Endodermal cell (in vitro differentiated cells): ENCODE results near the gene NCCRP1. TPM values are rescaled to one million over a fixed set of nuclear protein-coding genes. Genes with fewer than 3 reads are reported as not detected.

Experiments
- DNase-seq: peaks from one replicate; pipeline ENCODE4 v3.0.0-alpha.2; 2017
- H3K27ac ChIP-seq: 2 replicates; pipeline ENCODE4 v1.5.1; 2013; ENCODE audit warnings: mild to moderate bottlenecking, low read depth, low read length, moderate library complexity
- H3K27me3 ChIP-seq: 2 replicates; pipeline ENCODE4 v1.6.1; 2013; ENCODE audit warnings: mild to moderate bottlenecking, low read length, moderate library complexity; ENCODE audit not compliant: insufficient read depth, control insufficient read depth, poor library complexity, severe bottlenecking
- H3K36me3 ChIP-seq: 2 replicates; pipeline ENCODE4 v1.7.0; 2013; ENCODE audit warnings: mild to moderate bottlenecking, low read length, moderate library complexity; ENCODE audit not compliant: control insufficient read depth, insufficient read depth
- H3K4me1 ChIP-seq: one replicate; pipeline ENCODE4 v1.7.0; 2013; ENCODE audit warnings: low read length; ENCODE audit not compliant: control insufficient read depth, insufficient read depth
- H3K4me3 ChIP-seq: 2 replicates; pipeline ENCODE4 v1.5.1; 2013; ENCODE audit warnings: mild to moderate bottlenecking, low read length, moderate library complexity
- H3K9ac ChIP-seq: 2 replicates; pipeline ENCODE4 v1.6.1; 2013; ENCODE audit warnings: mild to moderate bottlenecking, low read length, moderate library complexity; ENCODE audit not compliant: poor library complexity, severe bottlenecking; ENCODE audit errors: extremely low read depth
- H3K9me3 ChIP-seq: 2 replicates; pipeline ENCODE4 v1.6.1; 2013; ENCODE audit warnings: mild to moderate bottlenecking, low read length, moderate library complexity; ENCODE audit not compliant: control insufficient read depth
- H3K27ac Mint-ChIP-seq: 2 replicates; pipeline ENCODE4 v1.8.0; 2020; ENCODE audit warnings: mixed read lengths
- H3K27me3 Mint-ChIP-seq: 2 replicates; pipeline ENCODE4 v1.8.0; 2021; ENCODE audit warnings: mild to moderate bottlenecking, mixed read lengths; ENCODE audit not compliant: insufficient read depth
- H3K36me3 Mint-ChIP-seq: 2 replicates; pipeline ENCODE4 v1.8.0; 2020; ENCODE audit warnings: low read depth, mixed read lengths
- H3K4me1 Mint-ChIP-seq: 2 replicates; pipeline ENCODE4 v1.8.0; 2020; ENCODE audit warnings: mixed read lengths
- H3K4me3 Mint-ChIP-seq: 2 replicates; pipeline ENCODE4 v1.8.0; 2020; ENCODE audit warnings: mild to moderate bottlenecking, moderate library complexity, mixed read lengths
- H3K9me3 Mint-ChIP-seq: 2 replicates; pipeline ENCODE4 v1.8.0; 2020; ENCODE audit warnings: mild to moderate bottlenecking, mixed read lengths
- WGBS, 2 experiments: methylation state at CpG; one replicate each; pipeline versions ENCODE4 v1.1.5 to v1.1.7; 2013; ENCODE audit warnings: missing lambda C conversion rate in 2 of 2, mixed read lengths in 1 of 2; ENCODE audit not compliant: insufficient coverage in 1 of 2, insufficient read length in 1 of 2; 5-methylcytosine and 5-hydroxymethylcytosine counted together
- total RNA-seq, 2 donors: library from RNA; stranded (reverse); fragmentation: NEBNext Ultra II Directional in 1 of 2; extraction: Animal tissue kit (Norgen Biotek cat#: 25700) in 1 of 2; gene quantifications; 2 replicates in 1 of 2; 3 replicates in 1 of 2; pipeline ENCODE4 v1.2.1, GENCODE V29; 2021
- TF ChIP-seq, protein P1 (sequence below): fragments of 200-600 bp; sonication (generic); conservative IDR thresholded peaks from 2 replicates; pipeline ENCODE4 v1.5.0; 2021; ENCODE audit warnings: antibody characterized with exemption, mild to moderate bottlenecking

The NCCRP1 gene
- total RNA-seq, 2 donors from 2014 or later: 0.40 to 0.53 TPM

DNA sequence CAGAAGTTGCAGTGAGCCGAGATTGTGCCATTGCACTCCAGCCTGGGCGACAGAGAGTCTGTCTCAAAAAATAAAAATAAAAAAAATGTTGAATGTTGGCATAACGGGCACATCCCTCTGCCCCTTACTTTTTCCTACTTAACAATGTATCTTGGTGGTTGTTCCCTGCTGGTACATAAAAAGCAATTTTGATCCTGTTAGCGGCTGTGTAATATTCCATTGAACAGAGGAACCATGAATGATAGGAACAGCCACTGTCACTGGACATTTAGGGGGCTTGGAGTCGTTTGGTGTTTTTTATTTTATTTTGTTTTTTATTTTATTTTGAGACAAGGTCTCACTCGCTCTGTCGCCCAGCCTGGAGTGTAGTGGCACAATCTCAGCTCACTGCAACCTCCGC is 10.4 kb upstream of the NCCRP1 start:
- H3K27ac ChIP-seq: no peak overlapping the region
- Mint-ChIP-seq H3K27ac (no peak overlapping the region), H3K27me3 (no peaks in the 10 kb centered on the region), H3K9me3 (peaks cover 10% of the 10 kb centered on the region), H3K4me1 (peaks cover 2% of the 10 kb centered on the region), H3K4me3 (no peak overlapping the region), H3K36me3 (peaks cover 13% of the 10 kb centered on the region)
- no peaks in the 10 kb centered on the region for H3K27me3 ChIP-seq
- no peaks in the 10 kb centered on the region for H3K9me3 ChIP-seq
- TF ChIP-seq, protein P1, sequence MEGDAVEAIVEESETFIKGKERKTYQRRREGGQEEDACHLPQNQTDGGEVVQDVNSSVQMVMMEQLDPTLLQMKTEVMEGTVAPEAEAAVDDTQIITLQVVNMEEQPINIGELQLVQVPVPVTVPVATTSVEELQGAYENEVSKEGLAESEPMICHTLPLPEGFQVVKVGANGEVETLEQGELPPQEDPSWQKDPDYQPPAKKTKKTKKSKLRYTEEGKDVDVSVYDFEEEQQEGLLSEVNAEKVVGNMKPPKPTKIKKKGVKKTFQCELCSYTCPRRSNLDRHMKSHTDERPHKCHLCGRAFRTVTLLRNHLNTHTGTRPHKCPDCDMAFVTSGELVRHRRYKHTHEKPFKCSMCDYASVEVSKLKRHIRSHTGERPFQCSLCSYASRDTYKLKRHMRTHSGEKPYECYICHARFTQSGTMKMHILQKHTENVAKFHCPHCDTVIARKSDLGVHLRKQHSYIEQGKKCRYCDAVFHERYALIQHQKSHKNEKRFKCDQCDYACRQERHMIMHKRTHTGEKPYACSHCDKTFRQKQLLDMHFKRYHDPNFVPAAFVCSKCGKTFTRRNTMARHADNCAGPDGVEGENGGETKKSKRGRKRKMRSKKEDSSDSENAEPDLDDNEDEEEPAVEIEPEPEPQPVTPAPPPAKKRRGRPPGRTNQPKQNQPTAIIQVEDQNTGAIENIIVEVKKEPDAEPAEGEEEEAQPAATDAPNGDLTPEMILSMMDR: no peak
- WGBS, 2 experiments: 88 to 90% methylated on average over 5 to 8 of the region's 8 CpGs
- no peak for DNase-seq
- H3K4me1 ChIP-seq: no peaks in the 10 kb centered on the region
- H3K9ac ChIP-seq: no peak overlapping the region
- H3K4me3 ChIP-seq: no peak overlapping the region
- H3K36me3 ChIP-seq: peaks cover 5% of the 10 kb centered on the region

DNA sequence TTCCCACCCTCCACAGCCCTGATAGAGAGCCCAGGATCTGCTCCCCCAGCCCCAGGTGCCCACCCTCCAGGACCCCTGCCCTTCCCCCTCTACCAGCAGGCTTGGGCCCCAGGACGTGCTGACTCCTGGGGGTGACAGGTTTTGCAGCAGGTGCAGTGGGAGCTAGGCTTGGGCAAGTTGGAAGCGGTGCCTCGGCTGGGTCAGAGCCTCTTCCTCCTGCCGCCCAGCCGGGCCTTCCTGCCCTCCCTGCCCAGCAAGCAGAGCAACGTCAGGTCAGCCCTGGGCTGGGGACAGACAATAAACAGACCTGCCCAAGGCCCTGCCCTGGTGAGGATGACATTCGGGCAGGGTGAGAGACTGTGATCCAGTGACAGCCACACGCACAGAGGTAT is 9.2 kb upstream of the NCCRP1 start:
- Mint-ChIP-seq H3K4me1 (peaks cover 2% of the 10 kb centered on the region), H3K36me3 (peaks cover 9% of the 10 kb centered on the region), H3K27me3 (no peaks in the 10 kb centered on the region), H3K4me3 (no peak overlapping the region), H3K9me3 (peaks cover 10% of the 10 kb centered on the region), H3K27ac (no peak overlapping the region)
- TF ChIP-seq, protein P1: peak; percentile 36
- no peaks in the 10 kb centered on the region for H3K27me3 ChIP-seq
- H3K4me3 ChIP-seq: no peak overlapping the region
- DNase-seq: no peak
- 75 to 82% methylated on average over 6 to 8 of the region's 8 CpGs for WGBS, 2 experiments
- peaks cover 5% of the 10 kb centered on the region for H3K36me3 ChIP-seq
- no peak overlapping the region for H3K27ac ChIP-seq
- no peaks in the 10 kb centered on the region for H3K4me1 ChIP-seq
- H3K9me3 ChIP-seq: no peaks in the 10 kb centered on the region
- H3K9ac ChIP-seq: no peak overlapping the region

DNA sequence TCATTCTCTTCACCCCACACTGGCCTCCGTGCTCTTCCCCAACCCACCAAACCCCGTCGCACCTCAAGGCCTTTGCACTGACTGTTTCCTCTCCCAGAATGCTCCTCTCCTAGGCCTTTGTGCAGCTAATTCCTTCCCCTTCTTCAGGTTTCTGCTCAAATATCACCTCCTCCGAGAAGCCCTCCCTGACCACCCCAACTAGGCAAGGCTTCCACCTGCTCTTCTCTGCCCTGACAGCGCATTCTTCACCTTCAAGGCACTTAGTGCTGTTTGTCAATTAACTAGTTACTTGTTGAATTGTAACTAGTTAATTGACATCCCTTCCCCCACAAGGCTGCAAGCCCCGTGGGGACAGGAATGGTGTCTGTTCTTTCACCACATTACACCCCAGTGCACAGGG is 7.8 kb upstream of the NCCRP1 start:
- Histone ChIP-seq H3K27ac (no peak overlapping the region), H3K9ac (no peak overlapping the region), H3K4me1 (no peaks in the 10 kb centered on the region), H3K4me3 (no peak overlapping the region), H3K36me3 (no peaks in the 10 kb centered on the region), H3K9me3 (no peaks in the 10 kb centered on the region), H3K27me3 (no peaks in the 10 kb centered on the region)
- Mint-ChIP-seq H3K4me1 (peaks cover 7% of the 10 kb centered on the region), H3K4me3 (no peak overlapping the region), H3K27me3 (peaks cover 6% of the 10 kb centered on the region), H3K27ac (no peak overlapping the region), H3K9me3 (peaks cover 2% of the 10 kb centered on the region), H3K36me3 (peaks cover 2% of the 10 kb centered on the region)
- DNase-seq: no peak
- 87 to 90% methylated on average over 3 to 6 of the region's 6 CpGs for WGBS, 2 experiments
- TF ChIP-seq, protein P1: no peak
